Measurements from ENCODE around the gene CACNG5.

CACNG5 gene

GRCh38 chr17:66811683-66812054, 23.2 kb upstream of the CACNG5 start:
- no peaks in the 10 kb centered on the region for H4K20me1 ChIP-seq (ENCODE audit: insufficient read depth, low read length)
- DNase-seq (no peak), ATAC-seq (ENCODE audit: insufficient read depth, low read depth) (0 out of 3 replicates have a peak, but pooled peaks have one; percentile 9)
- no peak for TF ChIP-seq CTCF (IDR thresholded peaks at IDR 0.05; ENCODE audit: borderline replicate concordance, extremely low read depth, low read length, poor library complexity, severe bottlenecking)
- TF ChIP-seq EZH2 (IDR thresholded peaks at IDR 0.05; ENCODE audit: borderline replicate concordance, low read depth, low read length, severe bottlenecking), result no peak
- no peaks in the 10 kb centered on the region for H3K27me3 ChIP-seq (ENCODE audit: insufficient read depth, low read length, poor library complexity)
- no peaks in the 10 kb centered on the region for H3K79me2 ChIP-seq (ENCODE audit: insufficient read depth, low read length)
- H3K9me3 ChIP-seq (ENCODE audit: insufficient read depth, low read length, severe bottlenecking), result no peaks in the 10 kb centered on the region
- H3K9ac ChIP-seq (ENCODE audit: low read depth, low read length), result no peak overlapping the region
- H3K4me1 ChIP-seq (ENCODE audit: insufficient read depth, low read length), result no peaks in the 10 kb centered on the region
- H2AFZ ChIP-seq (ENCODE audit: low read depth, low read length), result no peak overlapping the region
- no peak overlapping the region for H3K4me3 ChIP-seq (ENCODE audit: low read depth in 1 of 2, low read length in 2 of 2)
- no peak overlapping the region for H3K4me2 ChIP-seq (ENCODE audit: insufficient read depth, low read length)
- no peak overlapping the region for H3K27ac ChIP-seq (ENCODE audit: low read length)
- no peaks in the 10 kb centered on the region for H3K36me3 ChIP-seq (ENCODE audit: insufficient read depth, low read length)

- Histone ChIP-seq H3K4me1 (ENCODE audit: insufficient read depth, low read length) (no peaks in the 10 kb centered on the region), H3K27me3 (ENCODE audit: insufficient read depth, low read length, poor library complexity) (no peaks in the 10 kb centered on the region)
- no peak for DNase-seq
Observed at GRCh38 chr17:66812571-66812970, 22.3 kb upstream of the CACNG5 start.

GRCh38 chr17:66813296-66813695, 21.6 kb upstream of the CACNG5 start:
- no peaks in the 10 kb centered on the region for H3K79me2 ChIP-seq (ENCODE audit: insufficient read depth, low read length)
- H3K36me3 ChIP-seq (ENCODE audit: insufficient read depth, low read length), result no peaks in the 10 kb centered on the region
- TF ChIP-seq EZH2 (IDR thresholded peaks at IDR 0.05; ENCODE audit: borderline replicate concordance, low read depth, low read length, severe bottlenecking) (no peak), CTCF (IDR thresholded peaks at IDR 0.05; ENCODE audit: borderline replicate concordance, extremely low read depth, low read length, poor library complexity, severe bottlenecking) (no peak)
- no peaks in the 10 kb centered on the region for H3K27me3 ChIP-seq (ENCODE audit: insufficient read depth, low read length, poor library complexity)
- no peaks in the 10 kb centered on the region for H3K9me3 ChIP-seq (ENCODE audit: insufficient read depth, low read length, severe bottlenecking)
- DNase-seq (no peak), ATAC-seq (ENCODE audit: insufficient read depth, low read depth) (no peak)
- no peaks in the 10 kb centered on the region for H3K4me1 ChIP-seq (ENCODE audit: insufficient read depth, low read length)
- H2AFZ ChIP-seq (ENCODE audit: low read depth, low read length), result no peak overlapping the region
- no peaks in the 10 kb centered on the region for H4K20me1 ChIP-seq (ENCODE audit: insufficient read depth, low read length)
- H3K9ac ChIP-seq (ENCODE audit: low read depth, low read length), result no peak overlapping the region
- H3K27ac ChIP-seq (ENCODE audit: low read length), result no peak overlapping the region
- no peak overlapping the region for H3K4me2 ChIP-seq (ENCODE audit: insufficient read depth, low read length)
- no peak overlapping the region for H3K4me3 ChIP-seq (ENCODE audit: low read depth in 1 of 2, low read length in 2 of 2)

More at GRCh38 chr17:66812571-66812970, 22.3 kb upstream of the CACNG5 start:
- no peaks in the 10 kb centered on the region for H3K9me3 ChIP-seq (ENCODE audit: insufficient read depth, low read length, severe bottlenecking)
- peak; percentile 27; the same call in 1 of the 3 replicates for ATAC-seq (ENCODE audit: insufficient read depth, low read depth)
- H2AFZ ChIP-seq (ENCODE audit: low read depth, low read length), result no peak overlapping the region
- no peak overlapping the region for H3K4me2 ChIP-seq (ENCODE audit: insufficient read depth, low read length)
- no peaks in the 10 kb centered on the region for H4K20me1 ChIP-seq (ENCODE audit: insufficient read depth, low read length)
- no peaks in the 10 kb centered on the region for H3K79me2 ChIP-seq (ENCODE audit: insufficient read depth, low read length)
- no peak overlapping the region for H3K27ac ChIP-seq (ENCODE audit: low read length)
- no peak overlapping the region for H3K9ac ChIP-seq (ENCODE audit: low read depth, low read length)
- TF ChIP-seq CTCF (IDR thresholded peaks at IDR 0.05; ENCODE audit: borderline replicate concordance, extremely low read depth, low read length, poor library complexity, severe bottlenecking) (no peak), EZH2 (IDR thresholded peaks at IDR 0.05; ENCODE audit: borderline replicate concordance, low read depth, low read length, severe bottlenecking) (no peak)
- no peak overlapping the region for H3K4me3 ChIP-seq (ENCODE audit: low read depth in 1 of 2, low read length in 2 of 2)
- no peaks in the 10 kb centered on the region for H3K36me3 ChIP-seq (ENCODE audit: insufficient read depth, low read length)

GRCh38 chr17:66814026-66814425, 20.9 kb upstream of the CACNG5 start:
- no peak overlapping the region for H3K9ac ChIP-seq (ENCODE audit: low read depth, low read length)
- H3K4me3 ChIP-seq (ENCODE audit: low read depth in 1 of 2, low read length in 2 of 2), result no peak overlapping the region
- no peaks in the 10 kb centered on the region for H3K36me3 ChIP-seq (ENCODE audit: insufficient read depth, low read length)
- DNase-seq (no peak), ATAC-seq (ENCODE audit: insufficient read depth, low read depth) (no peak)
- no peak overlapping the region for H3K27ac ChIP-seq (ENCODE audit: low read length)
- H3K4me1 ChIP-seq (ENCODE audit: insufficient read depth, low read length), result no peaks in the 10 kb centered on the region
- H2AFZ ChIP-seq (ENCODE audit: low read depth, low read length), result no peak overlapping the region
- TF ChIP-seq CTCF (IDR thresholded peaks at IDR 0.05; ENCODE audit: borderline replicate concordance, extremely low read depth, low read length, poor library complexity, severe bottlenecking), result no peak
- TF ChIP-seq EZH2 (IDR thresholded peaks at IDR 0.05; ENCODE audit: borderline replicate concordance, low read depth, low read length, severe bottlenecking), result no peak
- H3K27me3 ChIP-seq (ENCODE audit: insufficient read depth, low read length, poor library complexity), result no peaks in the 10 kb centered on the region
- no peak overlapping the region for H3K4me2 ChIP-seq (ENCODE audit: insufficient read depth, low read length)
- H3K9me3 ChIP-seq (ENCODE audit: insufficient read depth, low read length, severe bottlenecking), result no peaks in the 10 kb centered on the region
- H4K20me1 ChIP-seq (ENCODE audit: insufficient read depth, low read length), result no peaks in the 10 kb centered on the region
- H3K79me2 ChIP-seq (ENCODE audit: insufficient read depth, low read length), result no peaks in the 10 kb centered on the region
